Adrenal gland (tissue), 12 donors: ENCODE data around the gene GLB1L2. TPM values are rescaled to one million over a fixed set of nuclear protein-coding genes. Genes with fewer than 3 reads are reported as not detected.

Experiments used
- DNase-seq, 7 donors: peaks; one replicate each; pipeline ENCODE4 v3.0.0-alpha.2; 2019 to 2020
- H3K27ac ChIP-seq, 5 donors: fragments of 200-600 bp; sonication (generic) in 4 of 5; 1 replicate in 3 of 5; 2 replicates in 2 of 5; pipeline versions ENCODE4 v1.5.1 to v1.8.0; 2016 to 2020; ENCODE audit warnings: mild to moderate bottlenecking in 1 of 5
- H3K27me3 ChIP-seq: fragments of 200-600 bp; 2 replicates; pipeline ENCODE4 v1.8.0; 2021
- H3K36me3 ChIP-seq, 2 donors: fragments of 200-600 bp; replicated peaks in 1 of 2; 1 replicate in 1 of 2; 2 replicates in 1 of 2; pipeline versions ENCODE4 v1.5.1 to v1.8.0; 2018 to 2022
- H3K4me1 ChIP-seq, 2 donors: fragments of 200-600 bp; replicated peaks in 1 of 2; 1 replicate in 1 of 2; 2 replicates in 1 of 2; pipeline versions ENCODE4 v1.5.1 to v1.8.0; 2018 to 2021
- H3K4me3 ChIP-seq, 4 donors: fragments of 200-600 bp; sonication (generic) in 3 of 4; one replicate each; pipeline ENCODE4 v1.5.1; 2016 to 2018
- H3K9me3 ChIP-seq, 3 donors: fragments of 200-600 bp; sonication (generic) in 1 of 3; replicated peaks in 1 of 3; 1 replicate in 2 of 3; 2 replicates in 1 of 3; pipeline versions ENCODE4 v1.5.1 to v1.8.0; 2016 to 2021
- CTCF ChIP-seq, 6 experiments: fragments of 450-650 bp in 4 of 6; fragments of 200-600 bp in 2 of 6; sonication (generic) in 1 of 6; IDR thresholded peaks; 1 replicate in 5 of 6; 2 replicates in 1 of 6; pipeline versions ENCODE4 v1.5.1 to v1.8.0; 2016 to 2021; ENCODE audit warnings: antibody characterized with exemption in 6 of 6, mild to moderate bottlenecking in 2 of 6, moderate library complexity in 1 of 6
- POLR2A ChIP-seq, 2 donors: fragments of 450-650 bp; IDR thresholded peaks; one replicate each; pipeline ENCODE4 v1.6.1; 2017; ENCODE audit warnings: antibody characterized with exemption in 2 of 2, mild to moderate bottlenecking in 2 of 2, moderate library complexity in 1 of 2
- WGBS, 4 donors: extraction: QIAGEN DNeasy Blood & Tissue Kit in 2 of 4; methylation state at CpG; one replicate each; pipeline versions ENCODE4 v1.1.5 to v1.1.7; 2013 to 2017; 5-methylcytosine and 5-hydroxymethylcytosine counted together
- intact Hi-C, 2 donors: fragments of 100-400 bp; cut with DNase I; formaldehyde crosslinking; loops; one replicate each; pipeline versions ENCODE4 v1.14.1 to v1.15.0; 2022 to 2023
- polyA plus RNA-seq, 3 donors: library from polyadenylated mRNA; stranded (reverse); fragments of 200-250 nt in 2 of 3; fragments of 350-450 nt in 1 of 3; fragmentation: Illumina TruSeq in 1 of 3; extraction: RNeasy Lipid Tissue Mini Kit (QIAGEN cat#74804) in 1 of 3; gene quantifications; one replicate each; pipeline ENCODE4 v1.2.3, GENCODE V29; 2013 to 2014
- total RNA-seq, 9 donors: library from RNA; depleted of rRNA in 4 of 9; stranded (reverse); fragments of >200 nt in 4 of 9; fragments of 120-200 nt in 1 of 9; fragmentation: NEBNext Ultra II Directional in 1 of 9; extraction: Animal tissue kit (Norgen Biotek cat#: 25700) in 1 of 9; gene quantifications; one replicate each; pipeline versions ENCODE4 v1.1.0 to v1.2.4, GENCODE V29; 2013 to 2023
- donor health status: healthy with polysubstance abuse.
- donor health status: Bipolar disorder and iron deficiency.
- donor health status: DM: yes; HTN: yes; CAD: no.
- donor health status: DM: no; HTN: no; CAD: no.
- donor health status: DM: no; HTN: no; CAD: no.
- donor health status: DM: yes; HTN: yes; CAD: no.

Gene GLB1L2
- total and polyA plus RNA-seq, 12 donors = 0.66 to 8.1 (median 2.6) TPM

- Histone ChIP-seq H3K36me3 (no peaks in the 10 kb centered on the region), H3K27ac (no peak overlapping the region), H3K4me3 (no peak overlapping the region), H3K27me3 (no peaks in the 10 kb centered on the region), H3K9me3 (no peaks in the 10 kb centered on the region), H3K4me1 (no peaks in the 10 kb centered on the region)
- 80 to 87% (median 82%) methylated on average over 13 to 15 of the region's 15 CpGs for WGBS, 4 donors
- no peak for TF ChIP-seq CTCF (IDR thresholded peaks at IDR 0.05)
- TF ChIP-seq POLR2A (IDR thresholded peaks at IDR 0.05) = no peak
- no peak for DNase-seq
- intact Hi-C loops = no loop called here
Observed at GRCh38 chr11:134385171-134385570, 53.4 kb downstream of the GLB1L2 start.

GRCh38 chr11:134385774-134386565, 54.2 kb downstream of the GLB1L2 start:
- no peak overlapping the region for H3K4me3 ChIP-seq
- no peaks in the 10 kb centered on the region for H3K36me3 ChIP-seq
- no peaks in the 10 kb centered on the region for H3K4me1 ChIP-seq
- H3K27ac ChIP-seq = no peak overlapping the region
- H3K27me3 ChIP-seq = no peaks in the 10 kb centered on the region
- no peaks in the 10 kb centered on the region for H3K9me3 ChIP-seq
- TF ChIP-seq CTCF (IDR thresholded peaks at IDR 0.05) = no peak
- TF ChIP-seq POLR2A (IDR thresholded peaks at IDR 0.05) = no peak
- intact Hi-C loops = no loop called here
- DNase-seq = peak in 1 of 7 donors; percentile 64
- WGBS, 4 donors = 40 to 51% (median 41%) methylated on average over 20 of the region's 20 CpGs

- Histone ChIP-seq H3K36me3 (no peaks in the 10 kb centered on the region), H3K27ac (no peak overlapping the region), H3K27me3 (no peaks in the 10 kb centered on the region), H3K4me3 (no peak overlapping the region), H3K9me3 (no peaks in the 10 kb centered on the region), H3K4me1 (no peaks in the 10 kb centered on the region)
- intact Hi-C loops = no loop called here
- no peak for DNase-seq
- 61 to 72% (median 64%) methylated on average over 6 of the region's 6 CpGs for WGBS, 4 donors
- TF ChIP-seq CTCF (IDR thresholded peaks at IDR 0.05) (no peak), POLR2A (IDR thresholded peaks at IDR 0.05) (no peak)
Observed at GRCh38 chr11:134386945-134387344, 55.2 kb downstream of the GLB1L2 start.

- WGBS, 4 donors = 91 to 94% (median 92%) methylated on average over 16 to 21 of the region's 21 CpGs
- TF ChIP-seq POLR2A (IDR thresholded peaks at IDR 0.05) = no peak
- TF ChIP-seq CTCF (IDR thresholded peaks at IDR 0.05) = no peak
- Histone ChIP-seq H3K36me3 (no peaks in the 10 kb centered on the region), H3K27me3 (no peaks in the 10 kb centered on the region), H3K9me3 (no peaks in the 10 kb centered on the region), H3K4me1 (no peaks in the 10 kb centered on the region), H3K27ac (no peak overlapping the region), H3K4me3 (no peak overlapping the region)
- intact Hi-C loops = no loop called here
- no peak for DNase-seq
Observed at GRCh38 chr11:134387501-134387900, 55.7 kb downstream of the GLB1L2 start.
